T-helper 22 cell (primary cell): ENCODE data around the gene ETNPPL.
"Not testable (repeated sequence)": the region's sequence is repeated elsewhere in the genome, so short reads cannot be mapped to it uniquely, and the experiment has no call there.

Experiments
- DNase-seq: peaks from one replicate; pipeline ENCODE4 v3.0.0-alpha.2; 2020; ENCODE audit warnings: low read depth

The ETNPPL gene

DNA sequence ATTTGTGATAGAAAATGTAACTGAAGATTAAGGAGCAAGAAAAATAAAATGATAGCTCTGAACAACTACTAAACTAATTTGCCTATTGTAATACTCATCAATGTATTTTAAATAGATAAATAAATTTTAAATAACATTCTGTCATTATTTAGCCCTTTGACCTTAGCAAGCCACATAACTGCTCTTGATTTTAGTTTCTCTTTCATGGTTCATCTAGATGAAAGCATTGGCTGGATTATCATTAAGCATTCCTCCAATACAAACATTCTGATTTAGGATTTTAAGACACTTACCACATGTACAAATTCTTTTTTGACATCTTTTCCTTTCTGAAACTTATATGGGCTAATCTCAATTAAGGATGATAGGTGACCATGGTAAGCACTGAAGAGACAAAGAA is 8.5 kb downstream of the ETNPPL start:
- no peak for DNase-seq

DNA sequence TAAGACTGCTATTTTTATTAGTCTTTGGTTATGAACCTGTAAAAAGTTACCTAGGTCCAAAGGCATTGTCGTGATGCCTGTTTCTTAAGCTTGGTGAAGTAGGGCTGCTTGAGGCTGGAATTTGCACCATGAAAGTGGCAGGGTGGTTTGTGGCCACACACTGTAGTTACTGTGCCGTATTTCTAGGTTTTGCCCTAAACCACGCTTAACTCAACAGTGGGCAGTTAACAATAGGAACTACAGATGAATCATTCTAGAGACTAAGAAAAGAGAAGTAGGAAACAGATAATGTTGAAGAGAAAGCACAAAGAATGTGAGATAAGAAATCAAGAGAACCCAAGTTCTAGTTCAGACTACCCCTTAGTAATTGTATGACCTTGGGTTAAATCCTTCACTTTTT is 11.5 kb downstream of the ETNPPL start:
- DNase-seq: no peak

DNA sequence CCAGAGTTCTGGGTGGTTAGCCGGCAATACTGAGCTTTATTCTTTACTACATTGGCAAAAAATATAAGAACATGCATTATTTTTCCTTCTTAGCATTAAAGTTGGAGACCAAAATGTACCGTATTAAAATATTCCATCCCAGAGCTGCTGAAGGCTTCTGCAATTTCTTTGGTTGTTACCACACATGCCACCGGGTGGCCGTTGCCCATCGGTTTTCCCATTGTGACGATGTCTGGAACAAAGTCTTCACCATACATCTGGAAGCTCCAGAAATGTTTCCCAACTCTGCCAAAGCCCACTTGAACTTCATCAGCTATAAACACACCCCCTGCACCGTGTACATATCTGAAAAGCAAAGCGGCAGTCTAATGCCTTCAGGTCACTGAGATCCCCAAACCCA is 13.7 kb downstream of the ETNPPL start:
- DNase-seq: no peak

DNA sequence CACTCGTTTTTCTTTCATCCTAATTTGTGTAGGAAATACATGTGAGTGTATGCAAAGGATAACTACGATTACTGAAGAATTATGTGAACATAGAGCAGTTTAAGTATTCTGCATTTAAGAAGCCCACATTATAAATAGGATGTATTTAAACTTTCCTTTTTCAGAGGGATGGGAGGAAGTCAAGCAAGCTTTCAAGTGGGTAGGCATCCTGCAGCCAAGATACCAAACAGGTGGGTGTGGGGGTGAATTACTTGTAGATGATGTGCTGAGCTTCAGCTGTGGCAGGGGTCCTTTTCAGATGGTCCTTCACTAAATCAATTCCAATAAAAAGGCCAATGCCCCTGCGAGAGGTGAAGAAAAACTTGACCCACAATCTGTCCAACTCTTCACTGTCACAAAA is 16.3 kb downstream of the ETNPPL start:
- DNase-seq: no peak

- DNase-seq: no peak
These were observed 18.5 kb downstream of the ETNPPL start for GRCh38 chr4:108744307-108744706.

DNA sequence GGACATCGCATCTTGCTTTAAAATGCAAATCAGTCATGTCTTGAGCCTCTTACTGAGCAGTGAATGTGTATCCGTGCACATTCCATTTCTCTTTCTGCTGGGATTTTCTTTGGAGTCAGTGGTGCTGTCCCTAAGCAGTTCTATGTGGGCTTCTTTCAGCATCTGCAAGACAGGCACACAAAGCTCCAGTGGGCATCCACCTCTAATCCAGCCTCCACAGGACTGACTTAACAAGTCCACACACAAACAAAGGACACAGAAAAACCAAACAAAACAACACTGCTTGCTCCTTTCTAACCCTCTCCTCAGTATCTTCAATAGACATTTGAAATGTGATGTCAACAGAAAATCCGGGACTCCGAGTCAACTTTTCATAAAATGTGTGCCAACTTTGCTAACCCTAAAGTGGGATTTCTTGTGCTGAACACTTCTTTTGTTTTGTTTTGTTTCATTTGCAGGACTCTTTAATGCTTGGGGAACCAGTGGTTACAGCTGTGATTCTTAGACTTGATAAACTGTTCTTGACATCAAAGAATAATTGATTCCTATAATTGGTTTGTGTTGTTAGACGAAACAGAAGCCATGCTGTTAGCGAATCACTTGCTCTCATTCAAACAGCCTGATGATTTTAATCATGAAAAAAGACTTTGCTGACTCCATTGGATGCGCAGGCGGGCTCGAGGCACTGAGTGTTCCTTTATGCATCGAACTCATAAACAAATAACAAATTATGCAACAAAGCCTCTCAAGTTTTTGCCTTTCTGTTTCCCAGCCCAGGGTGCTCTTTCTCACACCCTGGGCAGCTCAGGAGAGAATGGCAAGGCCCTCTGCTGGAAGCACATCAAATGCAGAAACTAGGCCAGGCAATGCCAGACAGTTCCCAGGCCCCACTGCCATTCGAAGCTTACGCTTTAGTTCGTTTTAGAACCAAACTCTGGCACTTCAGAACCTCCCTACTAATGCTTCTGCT is 20.1 kb downstream of the ETNPPL start:
- no peak for DNase-seq

DNA sequence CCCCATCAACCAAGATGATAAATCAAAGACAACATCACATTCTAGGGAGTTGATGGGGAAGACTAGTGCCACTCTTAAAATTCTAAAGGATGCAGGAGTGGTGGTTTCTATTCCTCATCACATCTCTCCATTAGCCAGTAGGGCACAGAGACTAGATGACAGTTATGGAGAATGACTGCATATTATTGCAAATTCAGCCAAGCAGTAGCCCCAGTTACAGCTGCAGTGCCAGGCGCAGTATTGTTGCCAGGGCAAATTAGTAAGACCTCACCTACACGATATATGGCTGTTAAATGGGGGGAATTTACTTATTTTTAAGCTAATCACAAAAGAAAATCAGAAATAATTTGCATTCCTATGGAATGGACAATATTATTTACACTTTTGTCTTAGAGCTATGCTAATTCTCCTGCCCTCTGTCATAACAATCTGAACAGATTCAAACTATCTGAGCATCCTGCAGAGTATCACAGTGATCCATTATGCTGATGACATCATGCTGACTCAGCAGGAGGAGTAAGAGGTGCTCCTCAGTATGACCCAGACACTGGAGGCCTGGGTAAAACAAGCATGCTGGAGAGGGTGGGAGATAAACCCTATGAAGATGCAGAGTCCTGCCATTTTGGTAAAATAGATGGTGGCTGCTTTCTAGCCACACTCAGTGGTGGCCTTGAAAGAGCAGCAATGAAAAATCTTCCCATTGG is 24.7 kb downstream of the ETNPPL start:
- DNase-seq: no peak

DNA sequence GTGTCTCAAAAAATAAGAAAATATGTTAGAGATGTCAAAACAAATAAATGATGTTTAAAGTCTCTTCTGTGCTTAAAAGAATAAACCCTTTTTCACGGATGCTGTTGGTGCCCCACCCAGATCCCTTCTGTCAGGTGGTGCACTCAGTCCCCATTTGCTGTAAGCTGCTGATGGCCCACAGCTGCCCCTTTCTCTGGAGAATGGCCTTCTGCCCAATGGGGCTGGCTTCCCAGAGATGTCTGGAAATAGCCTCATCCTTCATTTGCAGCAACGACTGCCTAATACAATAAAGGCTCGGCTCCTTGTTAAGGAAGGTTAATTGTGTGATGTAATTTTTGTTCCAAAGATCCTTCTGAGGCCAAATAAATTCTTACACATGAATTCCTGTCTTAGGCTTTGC is 31.8 kb downstream of the ETNPPL start:
- no peak for DNase-seq

DNA sequence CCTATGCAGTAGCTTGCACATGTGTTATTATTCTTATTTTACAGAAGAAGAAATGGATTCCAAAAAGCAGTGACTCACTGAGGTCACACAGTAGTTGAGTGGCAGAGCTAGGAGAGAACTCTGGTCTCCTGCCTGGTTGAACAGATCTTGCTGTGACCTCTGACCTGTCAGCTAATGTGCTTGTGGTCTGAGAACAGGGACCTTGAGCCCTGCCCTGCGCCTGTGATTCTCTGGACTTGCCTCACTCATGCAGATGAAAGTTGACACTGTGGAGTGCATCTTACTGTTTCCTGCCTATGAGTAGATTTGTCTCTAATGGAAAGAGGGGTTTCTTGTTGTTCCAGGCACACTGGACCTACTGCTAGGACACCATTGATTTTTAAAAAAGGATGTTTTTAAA is 32.3 kb downstream of the ETNPPL start:
- DNase-seq: no peak

DNA sequence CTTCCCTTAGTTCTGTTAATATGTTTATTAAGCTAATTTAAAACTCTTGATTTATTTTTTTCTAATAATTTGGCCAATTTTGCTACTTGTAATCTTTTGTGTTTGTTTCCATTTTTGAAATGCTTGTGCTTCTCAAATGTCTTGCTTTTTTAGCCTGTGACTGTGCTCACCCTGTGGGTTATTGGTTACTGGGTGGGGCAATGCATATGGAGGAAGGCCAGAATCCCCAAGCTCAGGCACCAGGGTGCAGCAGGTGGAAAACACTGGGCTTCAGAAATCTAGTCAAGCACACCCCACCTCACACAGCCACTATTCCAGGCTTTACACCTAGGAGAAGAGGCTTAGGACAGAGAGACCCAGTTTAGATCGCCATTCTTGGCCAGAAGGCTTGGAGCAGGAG is 33.1 kb downstream of the ETNPPL start:
- DNase-seq: no peak

DNA sequence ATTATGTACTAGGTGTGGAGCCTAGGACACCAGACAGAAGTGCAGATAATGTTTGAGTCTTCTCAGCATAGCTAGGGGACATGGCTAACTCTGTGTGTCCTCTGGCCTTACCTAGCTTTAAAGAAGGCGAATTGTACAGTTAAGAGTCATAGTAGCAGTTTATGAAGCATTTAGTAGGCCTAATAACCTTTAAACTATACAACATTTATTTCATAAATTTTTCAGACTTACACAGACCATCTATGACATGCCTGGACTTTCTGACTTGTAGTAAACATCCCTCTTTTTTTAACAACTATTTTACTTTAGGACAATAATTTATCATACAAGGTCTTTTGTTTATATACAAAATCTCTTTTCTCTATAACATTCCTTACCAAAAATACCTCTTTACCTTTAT is 37.4 kb downstream of the ETNPPL start:
- DNase-seq: no peak

DNA sequence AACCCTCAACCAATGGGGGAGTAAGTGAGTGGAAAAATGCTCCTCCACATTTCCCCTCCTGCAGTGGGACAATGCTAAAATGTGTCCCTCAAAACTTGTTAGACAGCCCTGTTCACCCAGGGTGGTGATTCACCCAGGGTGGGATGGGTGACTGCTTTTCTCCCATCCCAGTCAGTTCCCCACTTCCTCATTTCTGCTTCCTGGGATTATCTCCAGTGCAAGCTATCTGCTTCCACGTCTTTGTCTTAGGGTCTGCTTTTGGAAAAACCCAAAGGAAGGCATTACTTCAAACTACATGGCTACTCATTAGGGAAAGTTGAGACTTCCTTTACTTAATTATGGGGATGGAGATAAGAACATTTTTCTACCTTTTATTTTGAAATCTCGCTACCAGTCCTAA is 45.5 kb downstream of the ETNPPL start:
- DNase-seq: no peak

DNA sequence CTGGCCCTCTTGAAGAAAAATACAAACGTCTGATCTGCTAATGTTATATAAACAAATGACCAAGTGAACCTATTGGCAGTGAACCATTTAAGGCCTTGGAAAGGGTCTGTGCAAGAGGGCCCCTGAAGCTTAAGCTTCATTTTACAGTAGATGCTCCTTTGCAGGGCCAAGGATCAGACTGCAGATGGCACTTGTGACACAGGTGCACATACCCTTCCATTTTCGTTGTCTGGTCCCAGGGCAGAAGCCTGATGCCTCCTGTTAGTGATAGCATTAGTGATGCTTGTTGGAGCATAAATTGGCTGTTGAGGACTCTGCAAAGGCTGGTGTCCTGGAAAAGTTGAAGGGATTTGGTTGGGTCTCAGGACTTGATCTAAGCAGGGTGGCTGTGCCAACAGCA is 46.5 kb downstream of the ETNPPL start:
- no peak for DNase-seq

GRCh38 chr4:108714880-108715279 is 48.0 kb downstream of the ETNPPL start:
- DNase-seq: no peak

DNA sequence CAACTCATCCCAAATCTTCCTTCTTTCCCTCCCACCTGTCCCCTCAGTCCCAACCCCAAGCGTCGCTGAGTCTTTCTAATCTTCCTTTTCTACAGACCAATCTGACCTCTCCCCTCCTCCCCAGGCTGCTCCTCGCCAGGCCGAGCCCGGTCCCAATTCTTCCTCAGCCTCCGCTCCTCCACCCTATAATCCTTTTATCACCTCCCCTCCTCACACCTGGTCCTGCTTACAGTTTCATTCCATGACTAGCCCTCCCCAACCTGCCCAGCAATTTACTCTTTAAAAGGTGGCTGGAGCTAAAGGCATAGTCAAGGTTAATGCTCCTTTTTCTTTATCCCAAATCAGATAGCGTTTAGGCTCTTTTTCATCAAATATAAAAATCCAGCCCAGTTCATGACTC is 52.3 kb downstream of the ETNPPL start:
- not testable (repeated sequence) for DNase-seq

DNA sequence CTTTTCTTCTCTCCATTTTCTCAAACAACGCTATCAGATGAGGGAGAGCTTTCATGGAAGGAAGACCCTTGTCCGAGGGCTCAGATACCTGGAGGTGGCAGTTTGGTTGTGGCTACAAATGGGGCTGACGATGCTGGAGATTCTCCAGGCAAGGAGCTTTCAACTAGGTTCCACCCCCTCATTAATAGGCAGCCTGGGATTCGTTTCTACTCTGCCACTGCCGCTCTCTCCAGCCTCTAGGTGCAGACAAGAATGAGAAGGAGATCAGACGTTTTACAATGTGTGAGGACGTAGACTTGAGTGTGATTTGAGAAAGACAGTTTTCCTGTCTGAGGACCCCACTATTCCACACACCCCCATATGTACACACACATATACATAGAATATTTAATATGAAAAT is 53.1 kb downstream of the ETNPPL start:
- DNase-seq: no peak

GRCh38 chr4:108709234-108709633 is 53.6 kb downstream of the ETNPPL start:
- no peak for DNase-seq

DNA sequence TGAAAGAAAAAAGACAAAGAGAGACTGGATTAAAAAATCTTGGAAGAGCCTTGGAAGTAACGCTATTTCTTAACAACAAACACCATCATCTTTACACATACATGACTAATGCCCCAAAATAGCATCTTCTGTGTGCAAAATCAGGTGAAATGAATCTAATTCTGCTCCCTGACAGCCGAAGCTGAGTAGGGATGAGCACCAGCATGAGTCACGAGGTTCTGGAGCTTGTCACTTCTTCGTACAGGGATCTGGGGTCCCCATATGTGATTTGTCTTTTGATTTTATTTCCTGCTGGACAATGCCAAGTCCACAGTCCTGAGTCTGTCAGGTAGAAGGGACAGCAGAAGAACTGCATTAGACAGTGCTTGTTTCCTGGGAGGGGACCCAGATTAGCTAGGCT is 56.6 kb downstream of the ETNPPL start:
- no peak for DNase-seq

DNA sequence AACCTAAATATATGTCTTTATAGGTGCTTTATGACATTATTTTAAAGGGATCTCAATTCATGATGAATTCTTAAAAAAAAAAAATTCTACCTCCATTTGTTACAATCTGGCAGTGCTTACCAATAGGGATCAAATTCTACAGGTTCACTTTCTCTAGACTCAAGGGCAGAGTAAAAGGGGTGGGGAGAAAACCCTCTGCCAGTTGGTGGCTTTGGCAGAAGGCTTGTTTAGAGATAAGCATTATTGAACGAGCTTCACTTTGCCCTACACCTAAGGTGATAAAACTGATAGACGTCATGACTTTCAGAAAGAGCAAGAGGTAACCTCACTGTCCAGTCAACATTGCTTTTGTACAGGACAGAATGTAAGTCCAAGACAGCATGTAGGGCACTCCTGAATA is 58.9 kb downstream of the ETNPPL start:
- DNase-seq: no peak

GRCh38 chr4:108703370-108703769 is 59.5 kb downstream of the ETNPPL start:
- DNase-seq: no peak

DNA sequence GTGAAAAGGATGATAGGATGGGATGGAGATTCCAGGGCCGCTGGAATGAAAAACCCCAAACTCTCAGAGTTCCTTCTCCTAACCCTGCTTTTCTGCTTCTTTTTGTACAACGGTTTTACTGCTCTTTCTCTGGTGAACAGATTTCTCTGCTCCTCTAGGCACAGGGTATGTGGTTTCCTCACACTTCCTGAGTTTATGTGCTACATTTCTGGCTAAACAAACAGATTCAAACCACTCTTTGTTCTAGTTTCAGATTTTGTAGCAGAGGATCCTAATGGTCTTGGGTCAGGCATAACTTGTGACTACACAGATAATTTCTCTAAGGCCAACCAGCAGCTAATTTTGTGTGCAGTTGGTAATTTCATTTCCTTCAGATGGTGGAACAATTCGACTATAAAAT is 59.9 kb downstream of the ETNPPL start:
- DNase-seq: no peak

- no peak for DNase-seq
These were observed 62.6 kb downstream of the ETNPPL start for GRCh38 chr4:108700081-108700757.

DNA sequence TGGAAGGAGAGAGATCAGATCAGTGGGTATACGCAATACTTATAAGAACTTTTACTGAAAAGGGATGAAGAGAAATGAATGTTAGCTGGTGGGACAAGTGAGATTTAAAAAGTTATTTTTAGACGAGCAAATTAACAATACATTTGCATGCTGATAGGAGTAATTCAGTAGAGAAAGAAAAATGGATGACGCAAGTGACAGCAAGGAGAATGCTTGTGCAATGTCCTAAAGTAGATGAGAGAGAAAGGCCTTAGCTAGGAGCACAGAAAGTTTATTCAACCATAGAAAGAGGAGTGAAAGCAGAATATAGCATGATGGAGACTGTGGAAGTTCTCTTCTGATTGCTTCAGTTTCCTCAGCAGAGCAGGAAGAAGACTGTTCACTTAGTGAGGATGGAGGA is 66.7 kb downstream of the ETNPPL start:
- DNase-seq: no peak
